ENCODE results near the gene TXNDC15. TPM values are rescaled to one million over a fixed set of nuclear protein-coding genes. Genes with fewer than 3 reads are reported as not detected.
A peak's percentile ranks its signal among the peaks of the same experiment; 100 is the strongest.

The TXNDC15 gene
- total and polyA plus RNA-seq, 2 of the 13 experiments (the other 11 are each of a cell fraction or from before 2014, with no cell fraction given): 22.2 to 49.9 TPM

DNA sequence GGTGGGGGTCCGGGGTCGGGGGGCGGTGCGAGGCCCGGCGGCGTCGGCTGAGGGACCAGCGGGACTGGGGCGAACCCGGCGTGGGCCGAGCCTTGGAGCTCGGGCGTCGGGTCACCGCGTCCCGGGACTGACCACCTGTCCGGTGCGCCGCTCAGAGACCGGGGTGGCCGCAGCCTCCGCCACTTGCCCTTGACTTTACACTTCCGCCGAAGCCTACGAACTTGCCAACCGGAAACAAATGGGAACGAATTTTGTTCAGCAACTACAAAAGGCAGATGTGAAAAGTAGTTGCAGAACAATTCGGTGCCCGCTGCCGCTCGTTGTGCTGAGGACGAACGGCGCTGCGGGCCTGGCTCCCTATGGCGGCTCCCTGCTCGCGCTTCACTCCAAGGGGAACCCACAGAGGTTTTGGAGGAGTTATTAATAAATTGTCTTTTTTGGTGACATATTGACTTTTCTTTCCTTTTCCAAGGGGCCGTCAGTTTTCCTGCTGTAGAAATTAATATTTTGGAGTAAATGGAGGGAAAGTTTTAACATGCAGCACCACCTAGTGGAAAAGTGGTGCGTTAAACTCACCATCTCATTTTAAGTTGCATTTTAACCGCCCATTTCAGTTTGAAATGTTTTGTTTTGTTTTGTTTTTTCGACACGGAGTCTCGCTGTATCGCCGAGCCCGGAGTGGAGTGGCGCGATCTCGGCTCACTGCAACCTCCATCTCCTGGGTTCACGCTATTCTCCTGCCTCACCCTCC lies 31.2 kb downstream of the TXNDC15 start (continued):
- TF ChIP-seq MLXIP (CRISPR knock-in tag; IDR thresholded peaks at IDR 0.05; ENCODE audit: borderline replicate concordance) (0 out of 2 replicates have a peak, but pooled peaks have one; percentile 21), KLF12 (CRISPR knock-in tag; IDR thresholded peaks at IDR 0.05; ENCODE audit: borderline replicate concordance) (no peak; the same call in 1 of the 2 replicates), SNAPC5 (CRISPR knock-in tag; IDR thresholded peaks at IDR 0.05; ENCODE audit: borderline replicate concordance) (no peak), PITX1 (CRISPR knock-in tag; IDR thresholded peaks at IDR 0.05) (no peak), ZBTB33 (CRISPR knock-in tag; IDR thresholded peaks at IDR 0.05) (0 out of 2 replicates have a peak, but pooled peaks have one; percentile 22), SNRNP70 (IDR thresholded peaks at IDR 0.05; ENCODE audit: low read depth, low read length) (no peak), POLR2A (IDR thresholded peaks at IDR 0.05; ENCODE audit: insufficient read depth in 1 of 2, low read depth in 2 of 2, low read length in 2 of 2) (peak in 1 of 2 experiments; percentile 22; a peak in 1 of 4 replicates), IKZF4 (CRISPR knock-in tag; IDR thresholded peaks at IDR 0.05; ENCODE audit: borderline replicate concordance, low read depth, not compliant biosample characterization) (peak; percentile 32), FOXA1 (IDR thresholded peaks at IDR 0.05) (no peak), FOXA1 (CRISPR knock-in tag; IDR thresholded peaks at IDR 0.05) (0 out of 2 replicates have a peak, but pooled peaks have one; percentile 2), PHF8 (CRISPR knock-in tag; IDR thresholded peaks at IDR 0.05) (peak; percentile 58), TSC22D2 (CRISPR knock-in tag; IDR thresholded peaks at IDR 0.05; ENCODE audit: borderline replicate concordance) (no peak)
- TF ChIP-seq, protein P1, sequence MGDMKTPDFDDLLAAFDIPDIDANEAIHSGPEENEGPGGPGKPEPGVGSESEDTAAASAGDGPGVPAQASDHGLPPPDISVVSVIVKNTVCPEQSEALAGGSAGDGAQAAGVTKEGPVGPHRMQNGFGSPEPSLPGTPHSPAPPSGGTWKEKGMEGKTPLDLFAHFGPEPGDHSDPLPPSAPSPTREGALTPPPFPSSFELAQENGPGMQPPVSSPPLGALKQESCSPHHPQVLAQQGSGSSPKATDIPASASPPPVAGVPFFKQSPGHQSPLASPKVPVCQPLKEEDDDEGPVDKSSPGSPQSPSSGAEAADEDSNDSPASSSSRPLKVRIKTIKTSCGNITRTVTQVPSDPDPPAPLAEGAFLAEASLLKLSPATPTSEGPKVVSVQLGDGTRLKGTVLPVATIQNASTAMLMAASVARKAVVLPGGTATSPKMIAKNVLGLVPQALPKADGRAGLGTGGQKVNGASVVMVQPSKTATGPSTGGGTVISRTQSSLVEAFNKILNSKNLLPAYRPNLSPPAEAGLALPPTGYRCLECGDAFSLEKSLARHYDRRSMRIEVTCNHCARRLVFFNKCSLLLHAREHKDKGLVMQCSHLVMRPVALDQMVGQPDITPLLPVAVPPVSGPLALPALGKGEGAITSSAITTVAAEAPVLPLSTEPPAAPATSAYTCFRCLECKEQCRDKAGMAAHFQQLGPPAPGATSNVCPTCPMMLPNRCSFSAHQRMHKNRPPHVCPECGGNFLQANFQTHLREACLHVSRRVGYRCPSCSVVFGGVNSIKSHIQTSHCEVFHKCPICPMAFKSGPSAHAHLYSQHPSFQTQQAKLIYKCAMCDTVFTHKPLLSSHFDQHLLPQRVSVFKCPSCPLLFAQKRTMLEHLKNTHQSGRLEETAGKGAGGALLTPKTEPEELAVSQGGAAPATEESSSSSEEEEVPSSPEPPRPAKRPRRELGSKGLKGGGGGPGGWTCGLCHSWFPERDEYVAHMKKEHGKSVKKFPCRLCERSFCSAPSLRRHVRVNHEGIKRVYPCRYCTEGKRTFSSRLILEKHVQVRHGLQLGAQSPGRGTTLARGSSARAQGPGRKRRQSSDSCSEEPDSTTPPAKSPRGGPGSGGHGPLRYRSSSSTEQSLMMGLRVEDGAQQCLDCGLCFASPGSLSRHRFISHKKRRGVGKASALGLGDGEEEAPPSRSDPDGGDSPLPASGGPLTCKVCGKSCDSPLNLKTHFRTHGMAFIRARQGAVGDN (CRISPR knock-in tag; IDR thresholded peaks at IDR 0.05): peak; percentile 66
- TF ChIP-seq, protein P2, sequence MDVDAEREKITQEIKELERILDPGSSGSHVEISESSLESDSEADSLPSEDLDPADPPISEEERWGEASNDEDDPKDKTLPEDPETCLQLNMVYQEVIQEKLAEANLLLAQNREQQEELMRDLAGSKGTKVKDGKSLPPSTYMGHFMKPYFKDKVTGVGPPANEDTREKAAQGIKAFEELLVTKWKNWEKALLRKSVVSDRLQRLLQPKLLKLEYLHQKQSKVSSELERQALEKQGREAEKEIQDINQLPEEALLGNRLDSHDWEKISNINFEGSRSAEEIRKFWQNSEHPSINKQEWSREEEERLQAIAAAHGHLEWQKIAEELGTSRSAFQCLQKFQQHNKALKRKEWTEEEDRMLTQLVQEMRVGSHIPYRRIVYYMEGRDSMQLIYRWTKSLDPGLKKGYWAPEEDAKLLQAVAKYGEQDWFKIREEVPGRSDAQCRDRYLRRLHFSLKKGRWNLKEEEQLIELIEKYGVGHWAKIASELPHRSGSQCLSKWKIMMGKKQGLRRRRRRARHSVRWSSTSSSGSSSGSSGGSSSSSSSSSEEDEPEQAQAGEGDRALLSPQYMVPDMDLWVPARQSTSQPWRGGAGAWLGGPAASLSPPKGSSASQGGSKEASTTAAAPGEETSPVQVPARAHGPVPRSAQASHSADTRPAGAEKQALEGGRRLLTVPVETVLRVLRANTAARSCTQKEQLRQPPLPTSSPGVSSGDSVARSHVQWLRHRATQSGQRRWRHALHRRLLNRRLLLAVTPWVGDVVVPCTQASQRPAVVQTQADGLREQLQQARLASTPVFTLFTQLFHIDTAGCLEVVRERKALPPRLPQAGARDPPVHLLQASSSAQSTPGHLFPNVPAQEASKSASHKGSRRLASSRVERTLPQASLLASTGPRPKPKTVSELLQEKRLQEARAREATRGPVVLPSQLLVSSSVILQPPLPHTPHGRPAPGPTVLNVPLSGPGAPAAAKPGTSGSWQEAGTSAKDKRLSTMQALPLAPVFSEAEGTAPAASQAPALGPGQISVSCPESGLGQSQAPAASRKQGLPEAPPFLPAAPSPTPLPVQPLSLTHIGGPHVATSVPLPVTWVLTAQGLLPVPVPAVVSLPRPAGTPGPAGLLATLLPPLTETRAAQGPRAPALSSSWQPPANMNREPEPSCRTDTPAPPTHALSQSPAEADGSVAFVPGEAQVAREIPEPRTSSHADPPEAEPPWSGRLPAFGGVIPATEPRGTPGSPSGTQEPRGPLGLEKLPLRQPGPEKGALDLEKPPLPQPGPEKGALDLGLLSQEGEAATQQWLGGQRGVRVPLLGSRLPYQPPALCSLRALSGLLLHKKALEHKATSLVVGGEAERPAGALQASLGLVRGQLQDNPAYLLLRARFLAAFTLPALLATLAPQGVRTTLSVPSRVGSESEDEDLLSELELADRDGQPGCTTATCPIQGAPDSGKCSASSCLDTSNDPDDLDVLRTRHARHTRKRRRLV (CRISPR knock-in tag; IDR thresholded peaks at IDR 0.05): 0 out of 2 replicates have a peak, but pooled peaks have one; percentile 59

All from HepG2 (cell line).